Left lung (tissue), 14 donors: ENCODE results near the gene PPP2R3B. TPM values are rescaled to one million over a fixed set of nuclear protein-coding genes. Genes with fewer than 3 reads are reported as not detected.
"Not testable (repeated sequence)": the region's sequence is repeated elsewhere in the genome, so short reads cannot be mapped to it uniquely, and the experiment has no call there.

Source experiments
- ATAC-seq: fragments of 200-7000 bp; cut with Tn5 transposase; one replicate; pipeline ENCODE4 v1.9.1; 2020; ENCODE audit warnings: moderate library complexity
- DNase-seq, 4 donors: peaks; one replicate each; pipeline ENCODE4 v3.0.0-alpha.2; 2013 to 2020
- H3K27ac ChIP-seq, 2 donors: fragments of 200-600 bp; sonication (generic) in 1 of 2; one replicate each; pipeline versions ENCODE4 v1.5.0 to v1.8.0; 2020 to 2021
- H3K27me3 ChIP-seq, 2 donors: fragments of 200-600 bp; sonication (generic) in 1 of 2; one replicate each; pipeline versions ENCODE4 v1.5.0 to v1.8.0; 2020 to 2021
- H3K36me3 ChIP-seq, 2 donors: fragments of 200-600 bp; sonication (generic) in 1 of 2; one replicate each; pipeline versions ENCODE4 v1.5.0 to v1.8.0; 2020 to 2021
- H3K4me1 ChIP-seq, 2 donors: fragments of 200-600 bp; one replicate each; pipeline ENCODE4 v1.8.0; 2021
- H3K4me3 ChIP-seq, 2 donors: fragments of 200-600 bp; sonication (generic) in 1 of 2; one replicate each; pipeline versions ENCODE4 v1.5.0 to v1.8.0; 2020 to 2021; ENCODE audit warnings: mild to moderate bottlenecking in 1 of 2
- H3K9me3 ChIP-seq, 2 donors: fragments of 200-600 bp; sonication (generic) in 1 of 2; one replicate each; pipeline versions ENCODE4 v1.5.0 to v1.8.0; 2020 to 2021
- CTCF ChIP-seq, 2 donors: fragments of 200-600 bp; sonication (generic) in 1 of 2; IDR thresholded peaks; one replicate each; pipeline versions ENCODE4 v1.5.0 to v1.8.0; 2021; ENCODE audit warnings: antibody characterized with exemption in 2 of 2
- intact Hi-C, 2 donors: fragments of 100-400 bp; cut with DNase I; formaldehyde crosslinking; loops; one replicate each; pipeline versions ENCODE4 v1.11.2 to v1.14.2; 2022
- long read RNA-seq, 12 donors: library from polyadenylated mRNA in 2 of 12; unstranded in 2 of 12; transcript quantifications; one replicate each; pipeline ENCODE4 v2.0.0 and lab custom pipeline, GENCODE V29; 2019 to 2026
- polyA plus RNA-seq, 6 donors: library from polyadenylated mRNA; unstranded; fragments of 120-200 nt; gene quantifications; one replicate each; pipeline ENCODE4 v1.2.1, GENCODE V29; 2013; ENCODE audit not compliant: insufficient read length in 6 of 6
- total RNA-seq, 2 donors: library from RNA; stranded (reverse); fragmentation: NEBNext Ultra II Directional; extraction: Animal tissue kit (Norgen Biotek cat#: 25700); gene quantifications; one replicate each; pipeline ENCODE4 v1.2.1, GENCODE V29; 2021
- donor health status: DM: no; HTN: yes; CAD: no.
- donor health status: DM: no; HTN: no; CAD: no.

Gene PPP2R3B
- 10 to 100 TPM; 11.2 to 12.8 TPM for total RNA-seq
- 10 to 100 TPM; 18.9 to 35.2 (median 23.4) TPM for polyA plus RNA-seq
- long read RNA-seq, donor 1, partial matches to known transcripts, result 0 of 3 reads
- long read RNA-seq, donor 1, other reads (novel, unspliced or antisense), result 0 of 3 reads
- long read RNA-seq, donor 2, transcript PPP2R3B-202 (13 exons, 2,151 nt), result major isoform, 5 of 5 reads
- long read RNA-seq, donor 2, partial matches to known transcripts, result 0 of 5 reads
- long read RNA-seq, donor 2, other reads (novel, unspliced or antisense), result 0 of 5 reads
- long read RNA-seq, donor 3, result 0 reads
- long read RNA-seq, donor 4, partial matches to known transcripts, result 1 of 1 reads
- long read RNA-seq, donor 4, other reads (novel, unspliced or antisense), result 0 of 1 reads
- long read RNA-seq, donor 5, result 0 reads
- long read RNA-seq, donor 6, partial matches to known transcripts, result 7 of 9 reads
- long read RNA-seq, donor 6, other reads (novel, unspliced or antisense), result 0 of 9 reads
- long read RNA-seq, donor 7, partial matches to known transcripts, result 0 of 13 reads
- long read RNA-seq, donor 7, other reads (novel, unspliced or antisense), result 7 of 13 reads
- long read RNA-seq, donor 8, partial matches to known transcripts, result 0 of 1 reads
- long read RNA-seq, donor 8, other reads (novel, unspliced or antisense), result 0 of 1 reads
- long read RNA-seq, donor 9, result 0 reads
- long read RNA-seq, donor 10, result 0 reads
- long read RNA-seq, donor 11, transcript PPP2R3B-202 (13 exons, 2,151 nt), result major isoform, 5 of 23 reads
- long read RNA-seq, donor 11, partial matches to known transcripts, result 0 of 23 reads
- long read RNA-seq, donor 11, other reads (novel, unspliced or antisense), result 15 of 23 reads
- long read RNA-seq, donor 12, partial matches to known transcripts, result 0 of 2 reads
- long read RNA-seq, donor 12, other reads (novel, unspliced or antisense), result 0 of 2 reads

GRCh38 chrX:386768-387575 is at the start of gene PPP2R3B:
Gene PPP2R3B (minus strand): TSS chrX:386907. CDS start chrX:386691, 216 bp downstream.
- peaks cover 0 to 9% of the 10 kb centered on the region in 2 donors for H3K4me1 ChIP-seq
- ATAC-seq (peak; percentile 99), DNase-seq (peak; percentile 99 to 100 (median 100))
- no peaks in the 10 kb centered on the region for H3K36me3 ChIP-seq
- TF ChIP-seq CTCF (IDR thresholded peaks at IDR 0.05), result peak in 1 of 2 donors; percentile 23
- no peaks in the 10 kb centered on the region for H3K27me3 ChIP-seq
- no peaks in the 10 kb centered on the region for H3K9me3 ChIP-seq
- H3K27ac ChIP-seq, result peak within 1 kb of the TSS; percentile 98
- peak within 1 kb of the TSS; percentile 64 to 77 for H3K4me3 ChIP-seq
- intact Hi-C loops, result no loop called here

DNA sequence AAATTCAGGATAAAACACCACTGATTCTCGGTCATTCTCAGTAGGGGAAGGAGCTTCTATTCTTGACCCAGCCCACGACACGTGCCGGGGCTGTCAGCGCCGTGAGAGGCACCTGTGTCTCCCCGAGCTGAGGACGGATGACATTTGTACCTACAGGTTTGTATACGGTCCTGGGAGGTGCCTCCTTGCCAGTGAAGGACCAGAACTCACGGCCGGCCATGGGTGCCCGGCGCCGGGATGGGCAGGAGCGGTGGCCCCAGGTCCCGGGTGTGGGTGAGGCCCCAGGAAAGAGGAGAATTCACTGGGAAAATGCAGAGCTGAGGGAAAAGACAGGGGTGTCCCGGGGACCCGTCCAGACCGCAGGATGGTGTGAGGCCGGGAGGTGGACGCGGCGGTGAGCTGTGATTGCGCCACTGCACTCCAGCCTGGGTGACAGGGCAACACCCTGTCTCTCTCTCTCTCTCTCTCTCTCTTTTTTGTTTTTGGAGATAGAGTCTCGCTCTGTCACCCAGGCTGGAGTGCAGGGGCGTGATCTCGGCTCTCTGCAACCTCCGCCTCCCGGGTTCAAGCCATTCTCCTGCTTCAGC is 48.9 kb upstream of the PPP2R3B start:
- H3K27me3 ChIP-seq, result peaks cover 0 to 43% of the 10 kb centered on the region in 2 donors
- ATAC-seq (no peak), DNase-seq (peak in 1 of 4 donors; percentile 70)
- intact Hi-C loops, result no loop called here
- H3K4me3 ChIP-seq, result no peak overlapping the region
- H3K4me1 ChIP-seq, result peaks cover 0 to 3% of the 10 kb centered on the region in 2 donors
- no peak for TF ChIP-seq CTCF (IDR thresholded peaks at IDR 0.05)
- no peaks in the 10 kb centered on the region for H3K36me3 ChIP-seq
- H3K9me3 ChIP-seq, result peaks cover 0 to 1% of the 10 kb centered on the region in 2 donors
- no peak overlapping the region for H3K27ac ChIP-seq

DNA sequence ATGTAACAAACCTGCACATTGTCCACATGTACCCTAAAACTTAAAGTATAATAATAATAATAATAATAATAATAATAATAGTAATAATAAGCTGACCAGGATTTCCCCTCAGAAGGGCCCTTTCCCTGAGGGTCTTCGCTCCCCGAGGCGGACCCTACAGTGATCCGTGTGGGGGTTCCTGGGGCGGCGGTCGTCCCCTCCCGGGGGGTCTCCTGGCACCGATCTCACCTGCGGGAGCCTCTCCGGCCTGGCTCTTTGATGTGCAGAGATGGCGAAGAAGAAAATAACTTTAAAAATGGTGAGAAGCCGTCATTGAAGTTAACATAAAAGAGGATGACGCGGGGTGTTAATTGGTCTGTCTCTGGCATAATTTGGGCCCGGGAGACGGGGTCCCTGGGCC is 48.2 kb upstream of the PPP2R3B start:
- peaks cover 0 to 1% of the 10 kb centered on the region in 2 donors for H3K9me3 ChIP-seq
- no peak for ATAC-seq
- H3K36me3 ChIP-seq, result no peaks in the 10 kb centered on the region
- intact Hi-C loops, result no loop called here
- peaks cover 0 to 46% of the 10 kb centered on the region in 2 donors for H3K27me3 ChIP-seq
- H3K4me1 ChIP-seq, result peaks cover 0 to 3% of the 10 kb centered on the region in 2 donors
- H3K4me3 ChIP-seq, result no peak overlapping the region
- H3K27ac ChIP-seq, result no peak overlapping the region
- peak in 1 of 4 donors; percentile 47 for DNase-seq
- no peak for TF ChIP-seq CTCF (IDR thresholded peaks at IDR 0.05)

DNA sequence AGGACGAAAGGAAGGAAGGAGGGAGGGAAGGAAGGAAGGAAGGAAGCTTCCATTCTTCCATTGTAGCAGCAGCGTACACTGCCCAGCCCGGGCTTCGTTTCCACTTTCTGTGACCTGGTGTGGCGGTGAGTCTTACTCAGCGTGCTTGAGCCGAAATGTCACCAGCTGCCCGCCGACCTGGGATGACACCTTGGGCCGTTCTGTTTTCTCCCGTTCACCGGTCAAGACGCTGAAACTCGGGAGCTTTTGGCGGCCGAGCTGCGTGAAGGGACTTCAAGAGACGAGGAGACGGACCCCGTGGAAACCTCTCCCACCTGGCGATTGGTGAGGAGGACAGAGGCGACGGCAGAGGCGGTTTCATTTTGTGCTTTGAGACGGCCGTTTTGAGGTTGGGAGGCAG is 47.1 kb upstream of the PPP2R3B start:
- intact Hi-C loops, result no loop called here
- Histone ChIP-seq H3K27me3 (peaks cover 0 to 52% of the 10 kb centered on the region in 2 donors), H3K27ac (no peak overlapping the region), H3K36me3 (no peaks in the 10 kb centered on the region), H3K4me1 (peaks cover 0 to 3% of the 10 kb centered on the region in 2 donors), H3K9me3 (peaks cover 0 to 1% of the 10 kb centered on the region in 2 donors), H3K4me3 (no peak overlapping the region)
- DNase-seq (no peak), ATAC-seq (no peak)
- TF ChIP-seq CTCF (IDR thresholded peaks at IDR 0.05), result no peak

GRCh38 chrX:432666-433065 is 46.0 kb upstream of the PPP2R3B start:
- H3K4me1 ChIP-seq, ATAC-seq, H3K9me3 ChIP-seq, DNase-seq, H3K27ac ChIP-seq, H3K4me3 ChIP-seq, H3K36me3 ChIP-seq, intact Hi-C loops: not testable (repeated sequence)
- peaks cover 0 to 52% of the 10 kb centered on the region in 2 donors for H3K27me3 ChIP-seq
